HFF-Myc (cell line): ENCODE measurements around the gene ACAN.

ENCODE experiments used
- DNase-seq: peaks from one replicate; pipeline ENCODE4 v3.0.0-alpha.2; 2011; ENCODE audit warnings: low read depth; ENCODE audit errors: extremely low read depth
- H3K4me3 ChIP-seq: replicated peaks from 2 replicates; pipeline ENCODE4 v1.5.1; 2011; ENCODE audit warnings: low read depth, mild to moderate bottlenecking, control low read depth, low read length
- CTCF ChIP-seq: IDR thresholded peaks from 2 replicates; pipeline ENCODE4 v1.5.1; 2012; ENCODE audit warnings: mild to moderate bottlenecking, low read depth, low read length, control low read depth; ENCODE audit errors: missing control alignments

ACAN gene

GRCh38 chr15:88835646-88836045 lies 32.4 kb downstream of the ACAN start:
- peak; percentile 6 for DNase-seq
- no peak overlapping the region for H3K4me3 ChIP-seq
- TF ChIP-seq CTCF = no peak

- DNase-seq = no peak
- H3K4me3 ChIP-seq = no peak overlapping the region
- no peak for TF ChIP-seq CTCF
Measured at GRCh38 chr15:88838667-88839066, 35.4 kb downstream of the ACAN start.

- no peak for DNase-seq
- H3K4me3 ChIP-seq = no peak overlapping the region
- no peak for TF ChIP-seq CTCF
Measured at GRCh38 chr15:88839146-88839545, 35.9 kb downstream of the ACAN start.

- TF ChIP-seq CTCF = no peak
- no peak for DNase-seq
- H3K4me3 ChIP-seq = no peak overlapping the region
Measured at GRCh38 chr15:88839961-88840360, 36.7 kb downstream of the ACAN start.

GRCh38 chr15:88841236-88841635 lies 38.0 kb downstream of the ACAN start:
- H3K4me3 ChIP-seq = no peak overlapping the region
- DNase-seq = no peak
- TF ChIP-seq CTCF = no peak

GRCh38 chr15:88842156-88842555 lies 38.9 kb downstream of the ACAN start:
- no peak overlapping the region for H3K4me3 ChIP-seq
- no peak for TF ChIP-seq CTCF
- no peak for DNase-seq

GRCh38 chr15:88843334-88843733 lies 40.1 kb downstream of the ACAN start:
- TF ChIP-seq CTCF = no peak
- no peak overlapping the region for H3K4me3 ChIP-seq
- DNase-seq = no peak
